SK-N-SH treated with all-trans-retinoic acid at 6 μM for 48 hours (cell line): Measurements from ENCODE around the gene SART3.
"Not testable (repeated sequence)": the region's sequence is repeated elsewhere in the genome, so short reads cannot be mapped to it uniquely, and the experiment has no call there.

Experiments
- ATAC-seq: fragments of 200-7000 bp; cut with Tn5 transposase; 3 replicates; pipeline ENCODE4 v1.9.1; 2020; ENCODE audit warnings: mild to moderate bottlenecking, moderate library complexity
- ARNTL ChIP-seq: fragments of 450-650 bp; formaldehyde crosslinking; IDR thresholded peaks from 2 replicates; pipeline ENCODE4 v1.5.0; 2020; ENCODE audit warnings: low read depth, mild to moderate bottlenecking, moderate library complexity, borderline replicate concordance
- BACH2 ChIP-seq: fragments of 250-450 bp; sonication (Bioruptor Pico); IDR thresholded peaks from 2 replicates; pipeline ENCODE4 v1.9.0; 2021; ENCODE audit warnings: mild to moderate bottlenecking, borderline replicate concordance
- CREB5 ChIP-seq: fragments of 250-450 bp; sonication (Bioruptor Pico); IDR thresholded peaks from 2 replicates; pipeline ENCODE4 v1.5.1; 2020; ENCODE audit warnings: low read depth, mild to moderate bottlenecking, moderate library complexity
- CSDC2 ChIP-seq: fragments of 250-450 bp; sonication (Bioruptor Pico); IDR thresholded peaks from 2 replicates; pipeline ENCODE4 v1.5.0; 2020; ENCODE audit warnings: mild to moderate bottlenecking, moderate library complexity
- CSRNP3 ChIP-seq: fragments of 250-450 bp; sonication (Bioruptor Pico); IDR thresholded peaks from 2 replicates; pipeline ENCODE4 v1.5.1; 2021; ENCODE audit warnings: mild to moderate bottlenecking, moderate library complexity
- ESRRG ChIP-seq: fragments of 250-450 bp; sonication (Bioruptor Pico); IDR thresholded peaks from 2 replicates; pipeline ENCODE4 v1.6.1; 2021; ENCODE audit warnings: mild to moderate bottlenecking
- GLIS3 ChIP-seq: fragments of 250-450 bp; sonication (Bioruptor Pico); IDR thresholded peaks from 2 replicates; pipeline ENCODE4 v1.5.0; 2020; ENCODE audit warnings: mild to moderate bottlenecking, moderate library complexity
- ISL1 ChIP-seq: fragments of 250-450 bp; sonication (Bioruptor Pico); IDR thresholded peaks from 2 replicates; pipeline ENCODE4 v2.1.2; 2022; ENCODE audit warnings: mild to moderate bottlenecking, moderate library complexity
- OSR1 ChIP-seq: fragments of 250-450 bp; sonication (Bioruptor Pico); IDR thresholded peaks from 2 replicates; pipeline ENCODE4 v1.8.0; 2022; ENCODE audit warnings: moderate library complexity, mild to moderate bottlenecking, inconsistent platforms
- PATZ1 ChIP-seq: fragments of 250-450 bp; sonication (Bioruptor Pico); IDR thresholded peaks from 2 replicates; pipeline ENCODE4 v1.8.0; 2020; ENCODE audit warnings: mild to moderate bottlenecking, moderate library complexity, borderline replicate concordance
- POU6F1 ChIP-seq: fragments of 250-450 bp; sonication (Bioruptor Pico); IDR thresholded peaks from 2 replicates; pipeline ENCODE4 v1.8.0; 2021; ENCODE audit warnings: low read depth, mild to moderate bottlenecking, moderate library complexity, borderline replicate concordance
- RARB ChIP-seq: fragments of 250-450 bp; sonication (Bioruptor Pico); IDR thresholded peaks from 2 replicates; pipeline ENCODE4 v1.8.0; 2021; ENCODE audit warnings: mild to moderate bottlenecking, moderate library complexity
- TCF4 ChIP-seq: fragments of 250-450 bp; sonication (Bioruptor Pico); IDR thresholded peaks from 2 replicates; pipeline ENCODE4 v1.8.0; 2021; ENCODE audit warnings: mild to moderate bottlenecking, moderate library complexity, borderline replicate concordance
- TOX ChIP-seq: fragments of 250-450 bp; sonication (Bioruptor Pico); IDR thresholded peaks from 2 replicates; pipeline ENCODE4 v1.8.0; 2021; ENCODE audit warnings: mild to moderate bottlenecking, moderate library complexity, borderline replicate concordance
- TSHZ2 ChIP-seq: fragments of 250-450 bp; sonication (Bioruptor Pico); IDR thresholded peaks from 2 replicates; pipeline ENCODE4 v1.5.0; 2020; ENCODE audit warnings: mild to moderate bottlenecking, moderate library complexity
- ZC3H10 ChIP-seq: fragments of 250-450 bp; sonication (Bioruptor Pico); IDR thresholded peaks from 2 replicates; pipeline ENCODE4 v1.5.1; 2021; ENCODE audit warnings: mild to moderate bottlenecking, moderate library complexity
- ZFP3 ChIP-seq: fragments of 250-450 bp; sonication (Bioruptor Pico); IDR thresholded peaks from 2 replicates; pipeline ENCODE4 v1.5.0; 2020; ENCODE audit warnings: mild to moderate bottlenecking, moderate library complexity
- ZNF70 ChIP-seq: fragments of 450-650 bp; formaldehyde crosslinking; IDR thresholded peaks from 2 replicates; pipeline ENCODE4 v1.5.0; 2020; ENCODE audit warnings: mild to moderate bottlenecking, moderate library complexity
- ZNF8 ChIP-seq: fragments of 450-650 bp; formaldehyde crosslinking; IDR thresholded peaks from 2 replicates; pipeline ENCODE4 v1.5.0; 2020; ENCODE audit warnings: mild to moderate bottlenecking, moderate library complexity

SART3 gene

GRCh38 chr12:108592033-108592909, 31.3 kb upstream of the SART3 start (continued):
- no peak for TF ChIP-seq ISL1 (CRISPR knock-in tag)
- no peak for TF ChIP-seq ZNF70 (CRISPR knock-in tag)

GRCh38 chr12:108591267-108591980, 30.5 kb upstream of the SART3 start:
- TF ChIP-seq RARB (CRISPR knock-in tag) = no peak
- no peak for TF ChIP-seq ZNF8 (CRISPR knock-in tag)
- TF ChIP-seq PATZ1 = no peak
- TF ChIP-seq TSHZ2 (CRISPR knock-in tag) = no peak
- no peak for TF ChIP-seq TOX
- no peak for TF ChIP-seq TCF4 (CRISPR knock-in tag)
- TF ChIP-seq ZC3H10 = no peak
- TF ChIP-seq BACH2 (CRISPR knock-in tag) = no peak
- no peak for TF ChIP-seq POU6F1 (CRISPR knock-in tag)
- no peak for TF ChIP-seq ZNF70 (CRISPR knock-in tag)
- TF ChIP-seq GLIS3 (CRISPR knock-in tag) = no peak
- TF ChIP-seq ISL1 (CRISPR knock-in tag) = no peak
- TF ChIP-seq CREB5 = no peak
- TF ChIP-seq OSR1 = no peak
- no peak for TF ChIP-seq ARNTL
- TF ChIP-seq ESRRG = no peak
- TF ChIP-seq CSDC2 (CRISPR knock-in tag) = no peak
- TF ChIP-seq ZFP3 (CRISPR knock-in tag) = no peak
- no peak for ATAC-seq

- not testable (repeated sequence) for ATAC-seq
Observed at GRCh38 chr12:108590463-108590862, 29.5 kb upstream of the SART3 start.

- TF ChIP-seq CSRNP3 (CRISPR knock-in tag) = no peak
- ATAC-seq = peak; percentile 15; the same call in 1 of the 3 replicates
Observed at GRCh38 chr12:108589840-108590229, 28.9 kb upstream of the SART3 start.
